RCC 7860 (cell line): ENCODE measurements around the gene NUP153.

Experiments used
- DNase-seq: peaks from one replicate; pipeline ENCODE4 v3.0.0-alpha.2; 2015; ENCODE audit warnings: low spot score
- FAIRE-seq: peaks from 2 replicates; lab custom pipeline; 2012; peaks lifted over from hg19 to GRCh38; lab: Jason Lieb, UNC

Gene NUP153

DNA sequence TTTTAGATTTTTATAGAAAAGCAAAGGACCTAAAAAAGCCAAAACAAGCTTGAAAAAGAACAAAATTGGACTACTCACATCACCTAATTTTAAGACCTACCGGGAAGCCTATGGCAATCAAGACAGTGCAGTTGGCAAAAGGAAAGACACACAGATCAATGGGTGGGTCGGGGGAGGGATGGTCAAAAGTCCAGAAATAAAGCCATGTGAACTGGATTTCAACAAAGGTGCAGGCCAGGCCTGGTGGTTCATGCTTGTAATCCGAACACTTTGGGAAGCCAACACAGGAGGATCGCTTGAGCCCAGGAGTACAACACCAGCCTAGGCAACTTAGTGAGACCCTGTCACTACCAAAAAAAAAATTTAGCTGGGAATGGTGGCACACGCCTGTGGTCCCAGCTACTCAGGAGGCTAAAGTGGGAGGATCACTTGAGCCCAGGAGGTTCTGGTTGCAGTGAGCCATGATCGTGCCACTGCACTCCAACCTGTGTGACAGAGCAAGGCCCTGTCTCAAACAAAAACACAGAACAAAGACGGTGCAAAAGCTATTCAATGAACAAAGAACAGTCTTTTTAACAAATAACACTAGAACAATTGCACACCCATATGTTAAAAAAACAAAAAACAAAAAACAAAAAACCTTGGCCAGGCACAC lies 34.5 kb downstream of the NUP153 start:
- FAIRE-seq (no peak), DNase-seq (no peak)

DNA sequence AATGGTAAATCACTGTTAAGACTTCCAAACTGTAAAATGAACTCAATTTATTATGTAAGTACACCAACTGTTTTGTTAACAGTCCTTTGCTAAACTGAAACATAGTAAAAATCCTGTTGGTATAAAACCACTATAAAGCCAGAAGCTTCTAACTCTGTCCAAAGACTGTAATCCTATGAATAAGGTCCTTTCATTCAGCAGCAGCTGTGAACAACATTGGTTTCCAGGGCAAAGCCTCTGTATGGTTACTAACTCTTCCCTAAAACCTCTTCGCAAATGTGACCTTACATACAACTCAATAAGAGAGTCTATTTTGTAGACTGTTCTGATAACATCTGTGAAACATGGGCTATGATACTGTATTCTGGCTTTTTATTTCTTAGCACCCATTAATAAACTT lies 40.1 kb downstream of the NUP153 start:
- DNase-seq (no peak), FAIRE-seq (no peak)

DNA sequence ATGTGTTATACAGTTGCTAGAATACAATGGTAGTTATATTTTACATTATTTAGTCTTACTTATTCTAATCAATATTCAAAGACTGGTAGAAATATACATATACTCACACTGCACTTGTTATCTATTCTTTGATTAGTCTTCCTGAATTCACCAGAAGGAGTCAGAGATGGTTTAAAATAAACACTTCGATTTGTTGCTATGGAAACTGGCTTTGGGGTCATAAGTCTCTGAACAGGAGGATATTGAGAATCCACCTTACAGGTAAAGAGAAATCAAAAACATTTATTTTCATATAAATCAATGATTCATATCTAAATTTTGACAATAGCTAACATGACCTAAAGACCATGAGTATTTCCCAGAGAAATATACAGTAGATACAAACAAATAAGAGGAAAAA lies 41.6 kb downstream of the NUP153 start:
- FAIRE-seq (no peak), DNase-seq (no peak)

DNA sequence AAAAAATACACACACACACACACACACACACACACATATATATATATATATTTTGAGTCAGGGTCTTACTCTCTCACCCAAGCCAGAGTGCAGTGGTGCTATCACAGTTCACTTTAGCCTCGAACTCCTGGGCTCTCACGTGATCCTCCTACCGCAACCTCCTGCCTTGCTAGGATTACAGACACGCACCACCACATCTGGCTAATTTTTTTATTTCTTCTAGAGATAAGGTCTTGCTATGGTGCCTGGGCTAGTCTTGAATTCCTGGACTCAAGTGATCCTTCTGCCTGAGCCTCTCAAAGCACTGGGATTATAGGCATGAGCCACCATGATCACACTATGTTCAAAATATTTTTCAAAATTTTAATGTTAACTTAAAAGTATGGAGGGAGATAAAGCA lies 43.5 kb downstream of the NUP153 start:
- FAIRE-seq (no peak), DNase-seq (no peak)

DNA sequence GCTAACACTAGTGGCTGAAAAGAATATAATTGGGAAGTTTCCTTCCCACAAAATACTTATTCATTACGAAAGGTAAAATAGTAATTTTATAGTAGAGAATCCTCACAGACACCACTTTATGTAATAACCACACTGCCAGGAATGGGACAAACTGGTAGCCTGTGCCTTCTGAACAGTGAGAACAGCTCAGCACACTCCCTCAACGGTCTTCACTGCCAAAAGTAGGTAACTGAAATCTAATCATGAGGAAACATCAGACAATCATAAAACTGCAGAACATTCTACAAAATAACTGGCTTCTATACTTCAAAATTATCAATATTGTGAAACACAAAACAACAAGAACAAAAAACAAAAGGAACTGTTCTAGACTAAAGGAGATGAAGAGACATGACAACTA lies 44.1 kb downstream of the NUP153 start:
- FAIRE-seq = no peak
- DNase-seq = no peak

DNA sequence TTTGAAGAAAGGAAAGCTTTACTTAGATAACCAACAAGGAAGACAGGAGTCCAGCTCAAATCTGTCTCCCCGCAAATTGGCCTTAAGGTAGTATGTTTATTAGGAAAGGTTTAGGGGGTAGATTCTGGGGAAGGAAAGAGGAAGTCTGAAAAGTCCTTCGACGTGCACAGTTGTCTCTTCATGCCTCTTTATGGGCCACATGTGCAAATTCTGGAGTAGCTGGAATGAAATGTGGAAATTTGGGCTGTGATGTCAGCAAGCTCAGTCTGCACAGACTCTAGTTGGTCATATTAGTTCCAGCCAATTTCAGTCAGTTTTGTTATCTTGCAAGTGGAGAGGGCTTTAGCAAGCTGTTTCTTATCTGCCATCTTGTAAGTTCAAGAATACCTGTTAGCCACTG lies 50.1 kb downstream of the NUP153 start:
- DNase-seq (no peak), FAIRE-seq (no peak)

DNA sequence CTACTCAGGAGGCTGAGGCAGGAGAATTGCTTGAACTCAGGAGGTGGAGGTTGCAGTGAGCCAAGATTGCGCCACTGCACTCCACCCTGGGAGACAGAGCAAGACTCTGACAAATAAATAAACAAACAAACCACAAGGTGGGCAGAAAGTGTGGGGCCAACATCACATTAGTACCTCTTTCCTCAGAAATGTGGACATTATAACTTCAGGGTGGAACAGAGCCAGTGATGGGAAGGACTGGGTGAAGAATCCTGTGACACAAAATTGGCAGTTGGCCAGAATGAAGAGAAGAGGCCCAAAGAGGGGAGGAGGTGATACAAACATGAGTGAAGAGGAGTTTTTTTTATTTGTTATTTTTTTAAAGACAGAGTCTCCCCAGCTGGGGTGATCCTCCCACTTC lies 50.6 kb downstream of the NUP153 start:
- no peak for FAIRE-seq

DNA sequence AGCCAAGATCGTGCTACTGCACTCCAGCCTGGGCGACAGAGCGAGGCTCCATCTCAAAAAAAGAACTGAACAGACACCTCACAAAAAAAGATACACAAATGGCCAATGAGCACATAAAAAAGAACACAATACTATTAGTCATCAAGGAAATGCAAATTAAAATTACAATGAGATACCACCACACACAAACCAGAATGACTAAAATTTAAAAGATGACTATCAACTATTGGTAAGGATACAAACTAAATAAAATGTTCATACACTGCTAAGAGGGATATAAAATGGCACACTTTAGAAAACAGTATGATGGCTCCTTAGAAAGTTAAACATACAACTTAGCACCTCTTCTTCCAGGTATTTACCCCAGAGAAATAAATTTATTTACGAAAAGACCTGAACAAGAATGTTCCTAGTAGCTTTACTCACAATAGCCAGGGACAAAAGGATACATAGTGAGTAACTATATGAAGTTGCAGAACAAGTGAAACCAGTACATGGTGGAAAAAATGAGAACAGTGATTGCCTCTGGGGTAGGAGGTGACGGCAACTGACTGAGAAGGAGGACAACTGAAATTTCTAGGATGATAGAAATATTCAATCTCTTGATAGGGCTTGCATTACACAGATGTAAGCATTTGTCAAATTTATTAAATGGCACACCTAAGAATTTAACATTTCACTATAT lies 53.4 kb downstream of the NUP153 start:
- DNase-seq = no peak
- FAIRE-seq = no peak

More for the DNA sequence above, 50.6 kb downstream of the NUP153 start:
- DNase-seq = no peak

DNA sequence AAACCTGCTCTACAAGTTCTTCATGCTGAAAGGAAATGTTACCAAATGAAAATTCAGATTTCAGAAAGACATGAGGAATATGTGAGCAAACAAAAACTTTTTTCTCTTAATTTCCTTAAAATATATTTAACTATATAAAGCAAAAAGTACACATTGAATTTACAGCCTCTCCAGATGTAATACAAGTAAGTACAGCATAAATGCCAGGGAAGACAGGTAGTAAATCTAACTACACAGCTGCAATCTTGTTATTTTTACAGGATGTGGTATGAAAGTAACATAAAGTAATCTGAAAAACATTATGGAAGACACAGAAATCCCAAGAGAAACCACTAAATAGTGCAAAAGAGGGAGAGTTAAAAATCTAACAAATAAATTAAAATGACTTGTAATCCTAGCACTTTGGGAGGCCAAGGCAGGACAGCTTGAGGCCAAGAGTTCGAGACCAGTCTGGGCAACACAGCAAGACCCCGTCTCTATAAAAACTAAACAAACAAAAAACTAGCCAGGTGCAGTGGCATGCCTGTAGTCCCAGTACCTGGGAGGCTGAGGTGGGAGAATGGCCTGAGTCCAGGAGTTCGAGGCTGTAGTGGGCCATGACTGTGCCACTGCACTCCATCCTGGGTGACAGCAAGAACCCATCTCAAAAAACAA lies 55.9 kb downstream of the NUP153 start:
- FAIRE-seq (no peak), DNase-seq (no peak)

DNA sequence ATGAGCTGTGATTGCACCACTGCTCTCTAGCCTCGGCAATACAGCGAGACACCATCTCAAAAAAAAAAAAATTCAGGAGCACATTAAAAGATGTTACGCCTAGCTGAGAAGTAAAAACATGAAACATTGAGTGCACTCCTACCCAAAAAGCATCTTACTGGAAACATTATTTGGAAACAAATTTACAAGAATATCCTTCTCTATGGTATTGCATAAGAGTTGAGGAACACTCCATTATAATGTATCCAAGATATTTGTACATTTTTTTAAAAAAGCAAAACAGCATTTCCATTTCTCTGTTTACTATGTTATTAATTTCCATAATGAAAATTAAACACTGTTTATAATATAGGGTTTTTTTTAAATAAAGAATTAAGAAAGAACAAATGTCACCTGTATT lies 58.0 kb downstream of the NUP153 start:
- FAIRE-seq (no peak), DNase-seq (no peak)

DNA sequence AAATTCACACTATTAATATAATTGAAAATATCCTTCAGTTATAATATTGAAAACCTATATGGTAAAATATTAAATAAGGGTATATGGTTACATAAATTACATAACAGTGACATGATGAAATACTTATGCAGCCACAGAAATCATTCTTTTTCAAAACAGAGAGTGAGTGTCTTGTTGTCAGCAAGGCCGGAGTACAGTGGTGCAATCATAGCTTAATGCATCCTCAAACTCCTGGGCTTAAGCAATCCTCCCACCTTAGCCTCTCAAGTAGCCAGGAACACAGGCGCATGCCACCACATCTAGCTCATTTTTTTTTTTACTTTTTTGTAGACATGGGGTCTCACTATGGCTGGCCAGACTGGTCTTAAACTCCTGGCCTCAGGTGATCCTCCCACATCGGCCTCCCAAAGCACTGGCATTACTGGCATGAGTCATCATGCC lies 66.2 kb downstream of the NUP153 start:
- DNase-seq (no peak), FAIRE-seq (no peak)

DNA sequence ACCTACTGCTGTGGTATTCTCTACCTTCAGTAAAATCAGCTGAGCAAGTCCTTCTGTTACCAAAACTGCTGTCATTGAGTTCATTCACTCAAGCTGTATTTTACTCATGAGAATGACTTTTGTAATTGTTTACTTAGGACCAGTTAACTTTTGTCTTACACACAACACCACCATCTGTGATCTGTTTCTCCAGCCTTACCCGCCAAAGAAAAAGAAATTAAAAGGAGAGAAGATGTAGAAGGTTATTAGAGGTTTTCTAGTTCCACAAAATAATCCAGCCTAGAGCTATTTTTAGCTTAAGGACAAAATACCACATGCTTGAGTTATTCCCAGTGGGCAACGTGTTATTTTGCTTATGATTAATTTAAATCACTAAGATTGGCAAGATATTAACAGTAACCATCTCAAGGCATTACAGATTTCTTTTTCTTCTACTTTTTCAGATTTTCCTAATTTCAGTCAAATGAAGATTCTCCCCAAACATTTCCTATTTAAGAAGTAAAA lies 68.5 kb downstream of the NUP153 start:
- FAIRE-seq = no peak
- no peak for DNase-seq

DNA sequence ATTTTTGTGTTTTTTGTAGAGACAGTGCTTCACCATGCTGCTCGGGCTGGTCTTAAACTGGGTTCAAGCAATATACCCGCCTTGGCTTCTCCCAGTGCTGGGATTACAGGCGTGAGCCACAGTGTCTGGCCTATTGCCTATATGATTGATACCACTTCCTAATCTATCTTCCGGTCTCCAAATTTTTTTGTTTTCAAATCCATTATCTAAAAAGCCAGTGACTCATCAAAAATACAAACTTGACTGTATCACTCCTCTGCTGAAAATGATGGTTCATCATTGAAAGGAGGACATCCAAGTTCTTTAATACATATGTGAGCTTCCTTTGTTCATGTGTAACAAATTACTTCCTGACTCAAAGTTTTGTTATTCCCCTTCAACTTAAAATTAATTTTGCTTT lies 71.2 kb downstream of the NUP153 start:
- DNase-seq (no peak), FAIRE-seq (no peak)

DNA sequence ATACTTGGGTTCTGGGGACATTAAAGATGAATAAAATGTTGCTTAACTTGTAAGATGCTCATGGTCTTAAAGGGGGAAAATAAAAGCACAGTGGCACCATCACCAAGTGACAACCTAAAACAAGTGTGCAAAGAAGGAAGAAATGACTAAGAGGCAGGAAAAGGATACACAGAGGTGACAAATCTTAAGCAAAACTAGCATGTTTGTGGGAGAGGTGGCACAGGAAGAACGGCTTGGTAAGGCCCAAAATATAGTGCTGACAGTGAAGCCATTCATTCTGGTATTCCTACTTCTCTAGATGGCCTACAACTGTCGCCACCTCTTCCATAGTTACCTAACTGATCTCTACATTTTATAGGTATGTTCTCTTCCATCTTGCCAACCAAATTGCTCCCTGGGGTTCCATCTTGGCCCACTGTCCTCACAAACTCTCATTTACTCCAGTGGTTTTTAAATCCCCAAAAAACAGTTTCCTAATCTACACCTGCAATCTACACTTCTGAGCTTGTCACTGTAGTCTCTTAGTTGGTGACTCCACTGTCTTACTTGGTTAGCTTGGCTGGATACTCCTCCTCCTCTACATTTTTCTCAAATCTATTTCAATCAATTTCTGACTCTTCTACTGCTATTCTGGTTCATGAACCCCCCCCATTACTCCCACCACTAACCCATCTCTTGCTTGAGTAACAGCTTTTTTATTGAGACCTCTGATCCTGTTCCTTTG lies 73.1 kb downstream of the NUP153 start:
- DNase-seq (no peak), FAIRE-seq (no peak)

DNA sequence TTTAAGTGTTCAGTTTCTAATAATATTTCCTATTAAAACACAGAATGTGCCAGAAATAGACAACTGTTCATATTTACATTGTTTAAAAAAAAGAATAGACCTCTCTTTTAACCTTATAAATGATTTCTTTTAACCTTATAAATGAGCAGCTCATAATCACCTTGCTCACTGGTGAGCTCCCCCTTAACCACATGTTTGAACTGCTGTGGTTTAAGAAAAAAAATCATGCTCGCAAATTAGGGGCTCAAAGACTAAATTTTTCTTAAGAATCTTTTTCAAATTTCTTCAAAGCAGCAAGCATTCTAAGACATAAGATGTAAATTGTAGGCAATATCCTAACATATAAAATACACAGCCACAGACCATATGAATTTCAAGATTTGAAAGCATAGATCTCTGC lies 73.8 kb downstream of the NUP153 start:
- DNase-seq = no peak
- no peak for FAIRE-seq

DNA sequence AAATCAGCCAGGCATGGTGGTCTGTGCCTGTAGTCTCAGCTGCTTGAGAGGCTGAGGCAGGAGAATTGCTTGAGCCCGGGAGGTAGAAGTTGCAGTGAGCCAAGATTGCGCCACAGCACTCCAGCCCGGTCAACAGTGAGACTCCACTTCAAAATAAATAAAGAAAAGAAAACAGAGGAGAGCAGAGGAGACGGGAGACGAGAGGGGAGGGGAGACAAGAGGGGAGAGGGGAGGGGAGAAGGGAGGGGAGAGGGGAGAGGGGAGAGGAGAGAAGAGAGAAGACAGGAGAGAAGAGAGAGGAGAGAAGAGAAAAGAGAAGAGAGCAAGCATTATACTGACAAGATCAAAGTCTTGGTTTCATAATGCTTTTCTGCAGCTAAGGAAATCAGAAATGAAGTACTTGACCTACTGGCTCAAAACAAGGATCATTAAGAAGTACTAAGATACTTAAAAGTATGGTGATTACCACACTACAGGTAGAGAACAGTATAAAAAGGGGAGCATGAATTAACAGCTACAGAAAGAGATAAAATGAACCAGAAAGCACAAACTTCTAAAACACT lies 76.1 kb downstream of the NUP153 start:
- FAIRE-seq (no peak), DNase-seq (no peak)

DNA sequence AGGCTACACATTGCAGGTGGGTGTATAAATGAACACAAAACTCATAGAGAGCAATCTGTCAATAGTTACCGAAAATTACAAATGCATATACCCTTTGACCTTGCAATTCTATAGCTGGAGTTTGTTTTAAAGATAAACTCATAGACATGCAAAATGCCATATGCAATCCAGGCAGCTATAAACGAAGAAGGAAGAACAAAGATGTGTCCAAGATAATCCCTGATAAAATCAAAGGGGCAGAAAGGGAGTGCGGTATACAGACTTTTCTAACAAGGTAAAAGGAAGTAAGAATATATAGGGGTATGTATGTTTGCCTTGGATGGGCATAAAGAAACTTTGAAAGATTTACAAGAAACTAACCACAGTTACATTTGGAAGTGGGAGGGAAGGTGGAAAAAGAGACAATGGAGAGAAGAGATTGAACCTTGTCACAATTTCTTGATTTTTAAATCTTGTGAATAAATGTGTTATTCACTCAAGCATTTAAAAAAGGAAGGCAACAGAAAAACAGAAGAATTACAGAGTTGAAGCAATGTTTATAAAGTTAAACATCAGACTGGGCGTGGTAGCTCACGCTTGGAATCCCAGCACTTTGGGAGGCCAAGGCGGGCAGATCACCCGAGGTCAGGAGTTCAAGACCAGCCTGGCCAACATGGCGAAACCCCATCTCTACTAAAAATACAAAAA lies 76.8 kb downstream of the NUP153 start:
- no peak for FAIRE-seq
- DNase-seq = no peak

DNA sequence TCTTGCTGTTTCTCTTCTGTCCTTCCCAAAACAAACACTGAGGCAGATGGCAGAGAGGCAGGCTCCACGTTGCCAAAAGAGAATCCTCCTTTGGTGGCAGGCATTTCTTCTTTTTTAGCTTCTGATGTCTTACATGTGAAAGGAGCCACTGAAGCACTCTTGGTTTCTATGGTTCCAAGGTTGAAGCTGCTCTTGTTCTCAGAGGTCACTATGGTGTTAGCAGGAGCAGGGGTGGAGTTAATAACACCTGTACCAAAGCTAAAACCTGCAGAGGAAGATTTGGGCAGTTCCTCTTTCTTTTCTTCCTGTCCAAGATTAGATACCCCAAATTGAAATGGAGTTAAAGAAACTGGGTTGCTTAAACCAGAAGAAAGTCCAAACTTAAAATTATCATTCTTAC lies 77.9 kb downstream of the NUP153 start:
- no peak for DNase-seq
- no peak for FAIRE-seq

DNA sequence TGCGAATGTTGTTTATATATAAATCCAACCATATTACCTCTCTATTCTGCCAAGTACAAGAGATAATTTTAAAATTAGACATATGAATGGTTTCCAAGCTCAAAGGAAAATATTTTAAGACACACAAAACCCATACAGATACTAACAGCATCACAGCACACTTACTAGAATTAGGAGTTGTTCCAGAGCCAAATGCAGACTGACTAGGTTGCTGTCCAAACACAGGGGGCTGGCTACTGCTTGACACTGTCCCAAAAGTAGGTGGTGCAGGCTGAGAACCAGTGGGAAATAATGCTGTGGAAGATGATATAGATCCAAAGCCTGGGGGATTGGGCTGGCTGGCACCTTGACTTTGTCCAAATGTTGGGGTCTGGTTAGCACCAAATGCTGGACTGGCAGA lies 82.3 kb downstream of the NUP153 start:
- FAIRE-seq = no peak

DNA sequence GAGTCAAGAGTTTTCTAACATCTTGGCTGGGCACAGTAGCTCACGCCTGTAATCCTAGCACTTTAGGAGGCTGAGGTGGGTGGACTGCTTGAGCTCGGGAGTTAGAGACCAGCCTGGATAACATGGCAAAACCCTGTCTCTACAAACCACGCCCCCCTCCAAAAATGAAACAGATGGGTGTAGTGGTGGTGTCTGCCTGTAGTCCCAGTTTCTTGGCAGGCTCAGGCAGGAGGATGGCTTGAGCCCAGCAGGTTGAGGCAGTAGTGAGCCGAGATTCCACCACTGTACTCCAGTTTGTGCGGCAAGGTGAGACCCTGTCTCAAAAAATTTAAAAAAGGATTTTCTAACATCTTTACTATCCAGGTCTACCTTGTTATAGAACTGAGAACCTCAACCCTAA lies 84.6 kb downstream of the NUP153 start:
- DNase-seq (no peak), FAIRE-seq (no peak)

More for the DNA sequence above, 82.3 kb downstream of the NUP153 start:
- no peak for DNase-seq

DNA sequence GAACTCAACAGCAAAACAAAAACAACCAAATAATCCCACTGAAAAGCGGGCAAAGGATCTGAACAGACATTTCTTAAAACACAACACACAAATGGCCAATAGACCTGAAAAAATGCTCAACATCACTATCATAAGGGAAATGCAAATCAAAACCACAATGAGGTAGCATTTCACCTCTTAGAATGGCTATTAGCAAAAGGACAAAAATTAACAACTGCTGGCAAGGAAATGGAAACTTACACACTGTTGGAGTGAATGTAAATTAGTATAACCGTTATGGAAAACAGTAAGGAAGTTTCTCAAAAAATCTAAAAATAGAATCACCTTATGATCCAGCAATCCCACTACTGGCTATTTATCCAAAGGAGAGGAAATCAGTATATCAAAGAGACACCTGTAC lies 85.7 kb downstream of the NUP153 start:
- DNase-seq (no peak), FAIRE-seq (no peak)
